ENCODE results near the gene MOK.

MOK gene

DNA sequence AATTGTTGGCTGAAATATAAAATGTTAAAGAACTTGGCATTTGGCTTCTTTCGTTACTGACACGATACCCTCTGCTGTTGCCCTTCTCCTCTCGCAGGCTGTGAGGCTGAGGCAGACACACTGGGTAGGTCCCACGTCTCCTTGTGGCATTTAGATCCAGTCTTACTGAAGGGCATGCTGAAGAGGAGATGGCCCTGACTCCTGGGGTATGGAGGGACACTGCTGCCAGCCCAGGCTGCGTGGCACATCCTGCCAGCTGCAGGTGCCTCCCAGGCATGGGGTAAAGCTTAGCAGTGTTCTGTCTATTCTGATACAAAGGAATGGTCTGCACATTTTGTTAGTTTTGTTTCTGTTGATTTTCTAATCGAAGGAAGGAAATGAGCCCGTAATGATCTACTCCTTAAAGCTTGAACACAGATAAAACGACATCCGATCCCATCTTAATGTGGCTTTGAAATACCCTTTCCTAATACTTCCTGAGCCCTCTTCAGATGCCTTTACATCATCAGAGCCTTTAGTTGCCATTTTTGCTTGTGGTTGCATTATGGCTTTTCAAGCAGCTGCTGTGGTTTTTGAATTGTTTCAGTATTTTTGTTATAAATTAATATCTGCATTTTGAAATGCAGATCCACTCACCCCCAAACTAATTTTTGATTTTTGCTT, 104.1 kb downstream of the MOK start:
- no peak overlapping the region for H3K27ac ChIP-seq
- TF ChIP-seq, protein P1, sequence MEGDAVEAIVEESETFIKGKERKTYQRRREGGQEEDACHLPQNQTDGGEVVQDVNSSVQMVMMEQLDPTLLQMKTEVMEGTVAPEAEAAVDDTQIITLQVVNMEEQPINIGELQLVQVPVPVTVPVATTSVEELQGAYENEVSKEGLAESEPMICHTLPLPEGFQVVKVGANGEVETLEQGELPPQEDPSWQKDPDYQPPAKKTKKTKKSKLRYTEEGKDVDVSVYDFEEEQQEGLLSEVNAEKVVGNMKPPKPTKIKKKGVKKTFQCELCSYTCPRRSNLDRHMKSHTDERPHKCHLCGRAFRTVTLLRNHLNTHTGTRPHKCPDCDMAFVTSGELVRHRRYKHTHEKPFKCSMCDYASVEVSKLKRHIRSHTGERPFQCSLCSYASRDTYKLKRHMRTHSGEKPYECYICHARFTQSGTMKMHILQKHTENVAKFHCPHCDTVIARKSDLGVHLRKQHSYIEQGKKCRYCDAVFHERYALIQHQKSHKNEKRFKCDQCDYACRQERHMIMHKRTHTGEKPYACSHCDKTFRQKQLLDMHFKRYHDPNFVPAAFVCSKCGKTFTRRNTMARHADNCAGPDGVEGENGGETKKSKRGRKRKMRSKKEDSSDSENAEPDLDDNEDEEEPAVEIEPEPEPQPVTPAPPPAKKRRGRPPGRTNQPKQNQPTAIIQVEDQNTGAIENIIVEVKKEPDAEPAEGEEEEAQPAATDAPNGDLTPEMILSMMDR (conservative IDR thresholded peaks at IDR 0.05), result no peak

DNA sequence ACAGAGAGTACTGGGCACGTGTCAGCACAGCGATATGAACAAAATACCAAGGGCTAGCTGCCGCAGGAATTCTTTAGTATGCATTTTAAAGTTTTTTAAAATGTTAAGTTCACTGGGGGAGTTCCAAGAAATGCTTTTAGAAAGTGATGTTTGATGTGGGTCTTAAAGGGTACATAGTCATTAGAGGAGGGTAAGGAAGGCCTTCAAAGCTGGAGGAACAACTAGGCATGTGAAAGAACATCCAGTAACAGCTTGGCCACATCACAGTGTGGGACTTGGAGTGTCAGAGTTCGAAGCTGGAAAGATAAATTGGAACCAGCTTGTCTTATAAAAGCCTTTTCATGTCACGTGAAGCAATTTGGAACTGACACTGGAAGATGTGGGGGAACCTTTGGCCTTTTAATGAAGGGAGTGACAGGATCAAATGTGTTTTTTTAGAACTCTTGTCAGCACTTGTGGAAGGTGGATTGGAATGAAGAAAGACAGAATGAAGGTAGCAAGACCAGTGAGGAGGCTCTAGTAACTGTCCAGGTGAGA, 107.6 kb downstream of the MOK start:
- TF ChIP-seq, protein P1 (conservative IDR thresholded peaks at IDR 0.05), result no peak
- H3K27ac ChIP-seq, result no peak overlapping the region

DNA sequence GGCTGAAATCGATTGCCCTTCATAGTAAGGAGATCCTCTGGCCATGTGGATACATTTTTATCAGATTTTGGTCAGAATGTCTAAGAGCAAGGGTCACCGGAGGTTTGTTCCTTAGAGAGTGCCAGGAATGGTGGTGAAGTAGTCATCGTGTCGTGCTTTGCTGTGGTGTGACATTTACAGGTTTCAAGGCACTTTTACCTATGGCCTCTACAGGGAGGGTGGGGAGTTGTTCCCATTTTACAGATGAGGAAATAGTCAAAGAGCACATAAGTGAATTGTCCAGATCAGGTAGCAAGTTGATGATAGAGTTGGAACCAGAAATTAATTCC, 108.1 kb downstream of the MOK start:
- H3K27ac ChIP-seq, result no peak overlapping the region
- TF ChIP-seq, protein P1 (conservative IDR thresholded peaks at IDR 0.05), result no peak

DNA sequence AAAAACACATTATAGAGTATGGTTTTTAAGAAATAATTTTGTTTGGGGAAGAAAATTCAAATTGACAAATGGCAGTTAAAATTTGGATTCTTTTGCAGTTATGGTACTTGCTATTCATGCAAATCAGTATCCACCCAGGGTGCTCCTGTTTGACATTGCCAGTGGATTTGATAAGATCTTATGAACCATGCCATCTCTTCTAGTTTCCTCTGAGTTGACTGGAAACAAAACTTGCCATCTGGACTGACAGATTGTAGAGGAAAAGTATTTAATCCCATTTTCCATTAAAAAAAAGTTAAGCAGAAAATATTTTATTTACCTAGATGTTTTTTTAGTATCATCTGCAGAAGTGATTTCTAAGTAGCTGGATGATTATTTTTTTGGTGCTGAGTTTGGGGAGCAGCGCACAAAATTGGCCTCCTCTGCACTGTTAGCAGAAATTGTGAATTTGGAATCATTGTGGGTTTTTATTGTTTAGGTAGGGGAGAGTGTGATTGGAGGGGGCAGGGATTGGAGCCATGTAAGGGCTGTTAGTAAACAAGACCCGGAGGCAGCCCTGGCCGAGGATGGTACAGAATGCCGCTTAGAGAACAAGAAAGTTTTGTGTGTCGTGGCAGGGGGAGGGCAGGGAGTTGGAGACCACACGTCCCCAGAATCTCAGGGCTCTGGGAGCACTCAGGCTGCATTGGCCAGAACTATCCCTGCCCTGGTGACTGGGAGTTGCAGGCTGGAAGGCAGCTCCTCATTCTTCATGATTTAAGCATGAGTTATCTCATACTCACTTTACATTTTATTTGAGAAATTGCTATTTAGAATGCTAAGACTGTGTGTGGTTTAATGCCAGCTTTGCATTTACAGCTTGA, 108.7 kb downstream of the MOK start:
- no peak overlapping the region for H3K27ac ChIP-seq
- TF ChIP-seq, protein P1 (conservative IDR thresholded peaks at IDR 0.05), result no peak

DNA sequence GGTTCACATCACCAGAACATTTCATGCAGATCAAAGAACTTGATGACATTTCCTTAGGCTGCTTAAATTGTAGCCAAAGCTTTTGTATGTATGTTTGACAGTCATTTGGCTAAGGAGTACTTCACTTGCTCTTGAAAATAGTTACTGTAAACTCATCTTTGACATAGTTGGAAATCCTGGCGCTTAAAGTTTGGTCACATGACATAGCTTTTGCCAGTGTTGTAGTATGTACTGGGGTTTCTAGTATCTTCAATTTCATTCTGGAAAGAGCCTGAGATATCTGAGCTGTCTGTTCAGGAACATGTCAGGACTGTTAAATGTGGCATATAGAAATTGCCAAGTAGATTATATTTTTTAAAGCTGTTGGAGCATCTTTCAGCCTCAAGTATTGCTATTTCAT, 109.5 kb downstream of the MOK start:
- TF ChIP-seq, protein P1 (conservative IDR thresholded peaks at IDR 0.05), result no peak
- H3K27ac ChIP-seq, result no peak overlapping the region

DNA sequence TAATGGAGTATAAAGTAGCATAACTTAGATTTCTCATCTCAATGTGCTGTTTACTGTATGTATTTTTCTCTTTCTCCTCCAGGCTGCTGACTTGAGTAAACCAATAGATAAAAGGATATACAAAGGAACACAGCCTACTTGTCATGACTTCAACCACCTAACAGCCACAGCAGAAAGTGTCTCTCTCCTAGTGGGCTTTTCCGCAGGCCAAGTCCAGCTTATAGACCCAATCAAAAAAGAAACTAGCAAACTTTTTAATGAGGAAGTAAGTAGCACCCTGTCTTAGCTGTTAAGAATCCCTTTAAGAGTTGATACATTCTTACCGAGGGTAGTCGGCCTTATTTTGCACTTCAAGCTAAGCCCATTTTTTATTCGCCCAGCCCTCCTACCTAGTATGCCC, 110.1 kb downstream of the MOK start:
- no peak overlapping the region for H3K27ac ChIP-seq
- TF ChIP-seq, protein P1 (conservative IDR thresholded peaks at IDR 0.05), result no peak

DNA sequence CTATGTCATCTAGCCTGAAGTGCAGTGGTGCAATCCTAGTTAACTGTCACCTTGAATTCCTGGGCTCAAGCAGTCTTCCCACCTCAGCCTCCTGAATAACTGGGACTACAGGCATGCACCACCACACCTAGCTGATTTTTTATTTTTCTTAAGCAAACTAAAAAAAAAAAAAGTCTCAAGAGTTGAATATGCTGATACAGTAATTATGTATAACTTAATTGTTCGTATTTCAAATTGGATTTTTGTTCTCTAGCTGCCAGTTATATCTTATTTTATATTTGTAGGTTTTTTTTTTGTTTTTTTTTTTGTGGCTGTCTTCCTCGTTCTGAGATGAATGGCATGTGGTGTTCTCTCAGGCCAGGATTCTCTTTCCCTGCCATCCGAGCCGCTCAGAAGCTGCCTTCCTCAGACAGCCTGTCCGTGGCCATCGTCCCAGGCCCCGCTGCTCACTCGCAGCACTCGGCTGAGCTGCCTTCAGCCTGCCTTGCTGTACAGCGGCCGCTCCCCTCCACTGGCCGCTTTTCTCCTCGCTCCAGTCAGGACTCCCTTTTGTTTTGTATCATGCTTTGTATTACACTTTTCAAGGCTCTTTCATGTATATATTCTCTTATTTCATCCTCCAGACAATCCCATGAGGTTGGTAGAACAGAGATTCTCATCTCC, 112.0 kb downstream of the MOK start:
- TF ChIP-seq, protein P1 (conservative IDR thresholded peaks at IDR 0.05), result no peak
- H3K27ac ChIP-seq, result no peak overlapping the region
